Endothelial cell of umbilical vein (primary cell): ENCODE measurements around the gene USP36.

Experiments
- CTCF ChIP-seq, 2 donors: IDR thresholded peaks; 1 replicate in 1 of 2; 2 replicates in 1 of 2; pipeline ENCODE4 v1.5.1; 2011; ENCODE audit warnings: low read length in 2 of 2, mild to moderate bottlenecking in 2 of 2, moderate library complexity in 2 of 2, control low read depth in 1 of 2, inconsistent platforms in 1 of 2, low read depth in 1 of 2; ENCODE audit not compliant: insufficient read depth in 1 of 2; ENCODE audit errors: extremely low read depth in 1 of 2
- EZH2 ChIP-seq: IDR thresholded peaks from 2 replicates; pipeline ENCODE4 v1.6.1; 2012; ENCODE audit warnings: borderline replicate concordance, low read depth, mild to moderate bottlenecking, moderate library complexity, low read length, inconsistent platforms; ENCODE audit not compliant: severe bottlenecking

GRCh38 chr17:78789663-78790181, 50.9 kb downstream of the USP36 start:
- TF ChIP-seq CTCF (IDR thresholded peaks at IDR 0.05; ENCODE audit: extremely low read depth in 1 of 2, insufficient read depth in 1 of 2, low read depth in 1 of 2, low read length in 2 of 2) (no peak), EZH2 (no peak)
